GM12865 (cell line): ENCODE data around the gene PLD5.

Source experiments
- DNase-seq: peaks from one replicate; pipeline ENCODE4 v3.0.0; 2010; ENCODE audit warnings: low read depth
- H3K4me3 ChIP-seq: 2 replicates; pipeline ENCODE4 v1.5.1; 2011; ENCODE audit warnings: mild to moderate bottlenecking, low read depth, low read length, control low read depth
- CTCF ChIP-seq: IDR thresholded peaks from 2 replicates; pipeline ENCODE4 v1.5.1; 2011; ENCODE audit warnings: low read length, control low read depth, low read depth, inconsistent platforms; ENCODE audit not compliant: insufficient read depth; ENCODE audit errors: missing control alignments

Gene PLD5

GRCh38 chr1:242197907-242198820 lies 326.3 kb downstream of the PLD5 start:
- TF ChIP-seq CTCF: no peak
- no peak overlapping the region for H3K4me3 ChIP-seq
- DNase-seq: no peak

GRCh38 chr1:242196914-242197313 lies 327.6 kb downstream of the PLD5 start:
- no peak overlapping the region for H3K4me3 ChIP-seq
- no peak for DNase-seq
- no peak for TF ChIP-seq CTCF

- H3K4me3 ChIP-seq: no peak overlapping the region
- no peak for TF ChIP-seq CTCF
- no peak for DNase-seq
Measured at GRCh38 chr1:242196101-242196500, 328.4 kb downstream of the PLD5 start.

GRCh38 chr1:242189591-242189990 lies 334.9 kb downstream of the PLD5 start:
- no peak for DNase-seq
- no peak overlapping the region for H3K4me3 ChIP-seq
- TF ChIP-seq CTCF: peak; percentile 5

- peak; percentile 44 for DNase-seq
- TF ChIP-seq CTCF: no peak
- H3K4me3 ChIP-seq: no peak overlapping the region
Measured at GRCh38 chr1:242187816-242188215, 336.7 kb downstream of the PLD5 start.

GRCh38 chr1:242187171-242187570 lies 337.3 kb downstream of the PLD5 start:
- TF ChIP-seq CTCF: no peak
- DNase-seq: peak; percentile 41
- H3K4me3 ChIP-seq: no peak overlapping the region

- DNase-seq: peak; percentile 66
- no peak for TF ChIP-seq CTCF
- no peak overlapping the region for H3K4me3 ChIP-seq
Measured at GRCh38 chr1:242185731-242186130, 338.8 kb downstream of the PLD5 start.
